SK-N-SH treated with all-trans-retinoic acid at 6 μM for 48 hours (cell line): ENCODE data around the gene FABP1.
A peak's percentile ranks its signal among the peaks of the same experiment; 100 is the strongest.

Experiments
- ATAC-seq: fragments of 200-7000 bp; cut with Tn5 transposase; 3 replicates; pipeline ENCODE4 v1.9.1; 2020; ENCODE audit warnings: mild to moderate bottlenecking, moderate library complexity
- ARNTL ChIP-seq: fragments of 450-650 bp; formaldehyde crosslinking; IDR thresholded peaks from 2 replicates; pipeline ENCODE4 v1.5.0; 2020; ENCODE audit warnings: low read depth, mild to moderate bottlenecking, moderate library complexity, borderline replicate concordance
- BACH2 ChIP-seq: fragments of 250-450 bp; sonication (Bioruptor Pico); IDR thresholded peaks from 2 replicates; pipeline ENCODE4 v1.9.0; 2021; ENCODE audit warnings: mild to moderate bottlenecking, borderline replicate concordance
- CSDC2 ChIP-seq: fragments of 250-450 bp; sonication (Bioruptor Pico); IDR thresholded peaks from 2 replicates; pipeline ENCODE4 v1.5.0; 2020; ENCODE audit warnings: mild to moderate bottlenecking, moderate library complexity
- ESRRG ChIP-seq: fragments of 250-450 bp; sonication (Bioruptor Pico); IDR thresholded peaks from 2 replicates; pipeline ENCODE4 v1.6.1; 2021; ENCODE audit warnings: mild to moderate bottlenecking
- GLIS3 ChIP-seq: fragments of 250-450 bp; sonication (Bioruptor Pico); IDR thresholded peaks from 2 replicates; pipeline ENCODE4 v1.5.0; 2020; ENCODE audit warnings: mild to moderate bottlenecking, moderate library complexity
- ISL1 ChIP-seq: fragments of 250-450 bp; sonication (Bioruptor Pico); IDR thresholded peaks from 2 replicates; pipeline ENCODE4 v2.1.2; 2022; ENCODE audit warnings: mild to moderate bottlenecking, moderate library complexity
- OSR1 ChIP-seq: fragments of 250-450 bp; sonication (Bioruptor Pico); IDR thresholded peaks from 2 replicates; pipeline ENCODE4 v1.8.0; 2022; ENCODE audit warnings: moderate library complexity, mild to moderate bottlenecking, inconsistent platforms
- RARB ChIP-seq: fragments of 250-450 bp; sonication (Bioruptor Pico); IDR thresholded peaks from 2 replicates; pipeline ENCODE4 v1.8.0; 2021; ENCODE audit warnings: mild to moderate bottlenecking, moderate library complexity
- SNAI2 ChIP-seq: fragments of 250-450 bp; sonication (Bioruptor Pico); IDR thresholded peaks from 2 replicates; pipeline ENCODE4 v1.5.0; 2020; ENCODE audit warnings: mild to moderate bottlenecking, moderate library complexity
- TCF4 ChIP-seq: fragments of 250-450 bp; sonication (Bioruptor Pico); IDR thresholded peaks from 2 replicates; pipeline ENCODE4 v1.8.0; 2021; ENCODE audit warnings: mild to moderate bottlenecking, moderate library complexity, borderline replicate concordance
- TOX ChIP-seq: fragments of 250-450 bp; sonication (Bioruptor Pico); IDR thresholded peaks from 2 replicates; pipeline ENCODE4 v1.8.0; 2021; ENCODE audit warnings: mild to moderate bottlenecking, moderate library complexity, borderline replicate concordance
- ZC3H10 ChIP-seq: fragments of 250-450 bp; sonication (Bioruptor Pico); IDR thresholded peaks from 2 replicates; pipeline ENCODE4 v1.5.1; 2021; ENCODE audit warnings: mild to moderate bottlenecking, moderate library complexity
- ZFP3 ChIP-seq: fragments of 250-450 bp; sonication (Bioruptor Pico); IDR thresholded peaks from 2 replicates; pipeline ENCODE4 v1.5.0; 2020; ENCODE audit warnings: mild to moderate bottlenecking, moderate library complexity
- ZFP30 ChIP-seq: fragments of 450-650 bp; formaldehyde crosslinking; IDR thresholded peaks from 2 replicates; pipeline ENCODE4 v1.5.0; 2022; ENCODE audit warnings: mild to moderate bottlenecking, moderate library complexity
- ZNF565 ChIP-seq: fragments of 450-650 bp; formaldehyde crosslinking; conservative IDR thresholded peaks from 2 replicates; pipeline ENCODE4 v1.5.0; 2020; ENCODE audit warnings: low read depth, mild to moderate bottlenecking, moderate library complexity
- ZNF70 ChIP-seq: fragments of 450-650 bp; formaldehyde crosslinking; IDR thresholded peaks from 2 replicates; pipeline ENCODE4 v1.5.0; 2020; ENCODE audit warnings: mild to moderate bottlenecking, moderate library complexity
- ZNF8 ChIP-seq: fragments of 450-650 bp; formaldehyde crosslinking; IDR thresholded peaks from 2 replicates; pipeline ENCODE4 v1.5.0; 2020; ENCODE audit warnings: mild to moderate bottlenecking, moderate library complexity
- TF ChIP-seq, protein P1 (sequence below): fragments of 250-450 bp; sonication (Bioruptor Pico); IDR thresholded peaks from 2 replicates; pipeline ENCODE4 v1.5.1; 2020; ENCODE audit warnings: low read depth, mild to moderate bottlenecking, moderate library complexity
- TF ChIP-seq, protein P2 (sequence below): fragments of 250-450 bp; sonication (Bioruptor Pico); IDR thresholded peaks from 2 replicates; pipeline ENCODE4 v1.8.0; 2020; ENCODE audit warnings: mild to moderate bottlenecking, moderate library complexity, borderline replicate concordance
- TF ChIP-seq, protein P3 (sequence below): fragments of 250-450 bp; sonication (Bioruptor Pico); IDR thresholded peaks from 2 replicates; pipeline ENCODE4 v1.5.1; 2021; ENCODE audit warnings: mild to moderate bottlenecking, moderate library complexity
- TF ChIP-seq, protein P4 (sequence below): fragments of 250-450 bp; sonication (Bioruptor Pico); IDR thresholded peaks from 2 replicates; pipeline ENCODE4 v1.5.0; 2020; ENCODE audit warnings: mild to moderate bottlenecking, moderate library complexity

FABP1 gene

DNA sequence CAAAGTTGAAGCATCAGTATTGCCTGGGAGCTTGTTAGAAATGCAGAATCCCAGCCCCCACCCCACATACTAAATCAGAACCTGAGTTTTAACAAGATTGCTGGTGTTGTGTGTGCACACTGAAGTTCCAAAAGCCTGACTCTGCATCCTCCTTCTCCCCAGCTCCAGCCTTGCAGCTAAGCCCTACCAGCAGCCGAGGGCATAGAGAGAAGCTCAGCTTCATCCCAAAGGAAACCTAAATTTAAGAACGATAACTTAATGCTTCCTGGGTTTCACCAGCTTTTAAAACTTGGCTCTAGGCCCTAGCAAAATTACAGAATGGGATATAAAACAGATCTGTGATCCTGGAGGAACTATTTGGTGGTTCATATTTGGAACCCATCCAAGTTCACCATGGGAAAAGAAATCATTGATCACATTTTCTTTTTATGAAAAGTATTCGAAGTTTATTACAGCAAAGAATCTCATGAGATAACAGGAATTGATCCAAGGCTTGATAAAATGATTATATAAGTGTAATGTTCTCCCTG is 49.2 kb downstream of the FABP1 start:
- ATAC-seq, result peak; percentile 43
- TF ChIP-seq ZFP30 (CRISPR knock-in tag) (no peak), ARNTL (no peak), ISL1 (CRISPR knock-in tag) (peak; percentile 87), ESRRG (CRISPR knock-in tag) (no peak), SNAI2 (no peak), BACH2 (CRISPR knock-in tag) (no peak), RARB (no peak), ZC3H10 (CRISPR knock-in tag) (no peak), ZFP3 (CRISPR knock-in tag) (peak; percentile 90), ZNF565 (CRISPR knock-in tag) (no peak), OSR1 (CRISPR knock-in tag) (no peak), TCF4 (CRISPR knock-in tag) (0 out of 2 replicates have a peak, but pooled peaks have one; percentile 13)
- TF ChIP-seq, protein P1, sequence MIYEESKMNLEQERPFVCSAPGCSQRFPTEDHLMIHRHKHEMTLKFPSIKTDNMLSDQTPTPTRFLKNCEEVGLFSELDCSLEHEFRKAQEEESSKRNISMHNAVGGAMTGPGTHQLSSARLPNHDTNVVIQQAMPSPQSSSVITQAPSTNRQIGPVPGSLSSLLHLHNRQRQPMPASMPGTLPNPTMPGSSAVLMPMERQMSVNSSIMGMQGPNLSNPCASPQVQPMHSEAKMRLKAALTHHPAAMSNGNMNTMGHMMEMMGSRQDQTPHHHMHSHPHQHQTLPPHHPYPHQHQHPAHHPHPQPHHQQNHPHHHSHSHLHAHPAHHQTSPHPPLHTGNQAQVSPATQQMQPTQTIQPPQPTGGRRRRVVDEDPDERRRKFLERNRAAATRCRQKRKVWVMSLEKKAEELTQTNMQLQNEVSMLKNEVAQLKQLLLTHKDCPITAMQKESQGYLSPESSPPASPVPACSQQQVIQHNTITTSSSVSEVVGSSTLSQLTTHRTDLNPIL (CRISPR knock-in tag), result no peak
- TF ChIP-seq, protein P2, sequence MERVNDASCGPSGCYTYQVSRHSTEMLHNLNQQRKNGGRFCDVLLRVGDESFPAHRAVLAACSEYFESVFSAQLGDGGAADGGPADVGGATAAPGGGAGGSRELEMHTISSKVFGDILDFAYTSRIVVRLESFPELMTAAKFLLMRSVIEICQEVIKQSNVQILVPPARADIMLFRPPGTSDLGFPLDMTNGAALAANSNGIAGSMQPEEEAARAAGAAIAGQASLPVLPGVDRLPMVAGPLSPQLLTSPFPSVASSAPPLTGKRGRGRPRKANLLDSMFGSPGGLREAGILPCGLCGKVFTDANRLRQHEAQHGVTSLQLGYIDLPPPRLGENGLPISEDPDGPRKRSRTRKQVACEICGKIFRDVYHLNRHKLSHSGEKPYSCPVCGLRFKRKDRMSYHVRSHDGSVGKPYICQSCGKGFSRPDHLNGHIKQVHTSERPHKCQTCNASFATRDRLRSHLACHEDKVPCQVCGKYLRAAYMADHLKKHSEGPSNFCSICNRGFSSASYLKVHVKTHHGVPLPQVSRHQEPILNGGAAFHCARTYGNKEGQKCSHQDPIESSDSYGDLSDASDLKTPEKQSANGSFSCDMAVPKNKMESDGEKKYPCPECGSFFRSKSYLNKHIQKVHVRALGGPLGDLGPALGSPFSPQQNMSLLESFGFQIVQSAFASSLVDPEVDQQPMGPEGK (CRISPR knock-in tag), result no peak
- TF ChIP-seq, protein P3, sequence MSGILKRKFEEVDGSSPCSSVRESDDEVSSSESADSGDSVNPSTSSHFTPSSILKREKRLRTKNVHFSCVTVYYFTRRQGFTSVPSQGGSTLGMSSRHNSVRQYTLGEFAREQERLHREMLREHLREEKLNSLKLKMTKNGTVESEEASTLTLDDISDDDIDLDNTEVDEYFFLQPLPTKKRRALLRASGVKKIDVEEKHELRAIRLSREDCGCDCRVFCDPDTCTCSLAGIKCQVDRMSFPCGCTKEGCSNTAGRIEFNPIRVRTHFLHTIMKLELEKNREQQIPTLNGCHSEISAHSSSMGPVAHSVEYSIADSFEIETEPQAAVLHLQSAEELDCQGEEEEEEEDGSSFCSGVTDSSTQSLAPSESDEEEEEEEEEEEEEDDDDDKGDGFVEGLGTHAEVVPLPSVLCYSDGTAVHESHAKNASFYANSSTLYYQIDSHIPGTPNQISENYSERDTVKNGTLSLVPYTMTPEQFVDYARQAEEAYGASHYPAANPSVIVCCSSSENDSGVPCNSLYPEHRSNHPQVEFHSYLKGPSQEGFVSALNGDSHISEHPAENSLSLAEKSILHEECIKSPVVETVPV (CRISPR knock-in tag), result no peak

DNA sequence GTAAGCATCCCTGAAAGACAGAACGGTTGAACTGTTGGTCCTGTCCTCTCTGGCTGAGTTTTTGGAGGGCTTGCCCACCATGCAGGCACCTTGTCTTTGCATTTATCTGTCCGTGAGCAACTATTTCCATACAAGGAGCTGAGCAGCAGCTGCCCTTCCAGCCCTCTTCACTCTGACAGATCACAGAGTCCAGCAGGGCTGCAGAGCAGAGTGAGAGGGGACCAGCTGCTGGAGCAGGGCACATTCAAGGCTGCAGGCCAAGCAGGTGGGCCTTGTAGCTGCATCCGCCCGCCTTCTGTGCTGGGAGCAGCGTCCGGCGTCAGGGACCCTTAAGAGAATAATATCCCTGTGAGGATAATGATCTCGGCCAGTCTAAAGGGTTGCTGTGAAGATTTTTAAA is 50.8 kb downstream of the FABP1 start:
- ATAC-seq, result no peak
- TF ChIP-seq OSR1 (CRISPR knock-in tag) (no peak), ZFP3 (CRISPR knock-in tag) (no peak), SNAI2 (peak; percentile 36; the same call in 1 of the 2 replicates), ZNF70 (CRISPR knock-in tag) (no peak), ARNTL (no peak), ZNF565 (CRISPR knock-in tag) (no peak)
- TF ChIP-seq, protein P1 (CRISPR knock-in tag), result no peak
- TF ChIP-seq, protein P4, sequence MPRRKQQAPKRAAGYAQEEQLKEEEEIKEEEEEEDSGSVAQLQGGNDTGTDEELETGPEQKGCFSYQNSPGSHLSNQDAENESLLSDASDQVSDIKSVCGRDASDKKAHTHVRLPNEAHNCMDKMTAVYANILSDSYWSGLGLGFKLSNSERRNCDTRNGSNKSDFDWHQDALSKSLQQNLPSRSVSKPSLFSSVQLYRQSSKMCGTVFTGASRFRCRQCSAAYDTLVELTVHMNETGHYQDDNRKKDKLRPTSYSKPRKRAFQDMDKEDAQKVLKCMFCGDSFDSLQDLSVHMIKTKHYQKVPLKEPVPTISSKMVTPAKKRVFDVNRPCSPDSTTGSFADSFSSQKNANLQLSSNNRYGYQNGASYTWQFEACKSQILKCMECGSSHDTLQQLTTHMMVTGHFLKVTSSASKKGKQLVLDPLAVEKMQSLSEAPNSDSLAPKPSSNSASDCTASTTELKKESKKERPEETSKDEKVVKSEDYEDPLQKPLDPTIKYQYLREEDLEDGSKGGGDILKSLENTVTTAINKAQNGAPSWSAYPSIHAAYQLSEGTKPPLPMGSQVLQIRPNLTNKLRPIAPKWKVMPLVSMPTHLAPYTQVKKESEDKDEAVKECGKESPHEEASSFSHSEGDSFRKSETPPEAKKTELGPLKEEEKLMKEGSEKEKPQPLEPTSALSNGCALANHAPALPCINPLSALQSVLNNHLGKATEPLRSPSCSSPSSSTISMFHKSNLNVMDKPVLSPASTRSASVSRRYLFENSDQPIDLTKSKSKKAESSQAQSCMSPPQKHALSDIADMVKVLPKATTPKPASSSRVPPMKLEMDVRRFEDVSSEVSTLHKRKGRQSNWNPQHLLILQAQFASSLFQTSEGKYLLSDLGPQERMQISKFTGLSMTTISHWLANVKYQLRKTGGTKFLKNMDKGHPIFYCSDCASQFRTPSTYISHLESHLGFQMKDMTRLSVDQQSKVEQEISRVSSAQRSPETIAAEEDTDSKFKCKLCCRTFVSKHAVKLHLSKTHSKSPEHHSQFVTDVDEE, result no peak

DNA sequence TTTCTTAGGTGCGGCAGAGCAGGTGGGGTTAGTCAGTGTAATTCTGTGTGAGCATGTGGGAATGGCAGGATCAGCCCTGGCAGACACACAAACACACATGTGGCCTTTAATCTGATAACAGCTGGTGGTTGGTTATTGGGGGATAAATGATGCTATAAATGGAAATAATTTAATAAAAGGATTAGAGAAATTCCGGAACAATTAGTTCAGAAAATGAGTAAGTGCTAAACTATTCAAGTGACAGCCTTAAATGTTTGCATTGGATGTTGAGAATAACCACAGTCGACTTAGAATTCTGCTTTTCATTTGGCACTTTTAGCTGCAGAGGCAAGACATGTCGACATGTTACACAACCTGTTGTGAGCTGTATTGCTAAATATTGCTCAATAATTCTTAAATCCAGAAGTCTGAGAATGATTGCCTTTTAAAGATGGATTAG is 53.0 kb downstream of the FABP1 start:
- peak; percentile 74 for ATAC-seq
- no peak for TF ChIP-seq TOX (CRISPR knock-in tag)
- TF ChIP-seq GLIS3, result no peak; the same call in 1 of the 2 replicates
- TF ChIP-seq, protein P3 (CRISPR knock-in tag), result no peak
- no peak for TF ChIP-seq CSDC2 (CRISPR knock-in tag)
- peak; percentile 94 for TF ChIP-seq ISL1 (CRISPR knock-in tag)
- no peak for TF ChIP-seq ZNF8 (CRISPR knock-in tag)
- TF ChIP-seq, protein P2 (CRISPR knock-in tag), result peak; percentile 29; the same call in 1 of the 2 replicates
- TF ChIP-seq ZNF565 (CRISPR knock-in tag), result no peak
- no peak for TF ChIP-seq ZFP3 (CRISPR knock-in tag)
- no peak for TF ChIP-seq BACH2 (CRISPR knock-in tag)
- no peak for TF ChIP-seq ZNF70 (CRISPR knock-in tag)
- no peak for TF ChIP-seq OSR1 (CRISPR knock-in tag)
- TF ChIP-seq TCF4 (CRISPR knock-in tag), result peak; percentile 28; the same call in 1 of the 2 replicates
- TF ChIP-seq, protein P4, result no peak
